Ishikawa (cell line): Measurements from ENCODE around the gene QRSL1.

Experiments used
- CEBPB ChIP-seq: IDR thresholded peaks from 2 replicates; pipeline ENCODE4 v1.6.1; 2012
- CREB1 ChIP-seq: IDR thresholded peaks from 2 replicates; pipeline ENCODE4 v1.6.1; 2012; ENCODE audit warnings: low read depth
- EGR1 ChIP-seq: IDR thresholded peaks from 2 replicates; pipeline ENCODE4 v1.6.1; 2012
- EP300 ChIP-seq: IDR thresholded peaks from 2 replicates; pipeline ENCODE4 v1.6.1; 2012; ENCODE audit warnings: borderline replicate concordance
- FOXM1 ChIP-seq: IDR thresholded peaks from 2 replicates; pipeline ENCODE4 v1.6.1; 2012; ENCODE audit warnings: low read depth, borderline replicate concordance
- MAX ChIP-seq: IDR thresholded peaks from 2 replicates; pipeline ENCODE4 v1.6.1; 2012
- NFIC ChIP-seq: IDR thresholded peaks from 2 replicates; pipeline ENCODE4 v1.6.1; 2012
- RAD21 ChIP-seq: IDR thresholded peaks from 2 replicates; pipeline ENCODE4 v1.6.1; 2012; ENCODE audit warnings: low read depth
- REST ChIP-seq: IDR thresholded peaks from 2 replicates; pipeline ENCODE4 v1.6.1; 2012; ENCODE audit warnings: low read depth, mild to moderate bottlenecking
- TAF1 ChIP-seq: IDR thresholded peaks from 2 replicates; pipeline ENCODE4 v1.6.1; 2012; ENCODE audit warnings: low read depth, mild to moderate bottlenecking
- TCF12 ChIP-seq: IDR thresholded peaks from 2 replicates; pipeline ENCODE4 v1.6.1; 2012; ENCODE audit warnings: low read depth
- TEAD4 ChIP-seq: IDR thresholded peaks from 2 replicates; pipeline ENCODE4 v1.6.1; 2012
- USF1 ChIP-seq: IDR thresholded peaks from 2 replicates; pipeline ENCODE4 v1.6.1; 2012
- YY1 ChIP-seq: IDR thresholded peaks from 2 replicates; pipeline ENCODE4 v1.6.1; 2012; ENCODE audit warnings: low read depth
- ZBTB7A ChIP-seq: IDR thresholded peaks from 2 replicates; pipeline ENCODE4 v1.6.1; 2012; ENCODE audit warnings: low read depth

The QRSL1 gene

GRCh38 chr6:106705156-106705555, 75.8 kb downstream of the QRSL1 start:
- TF ChIP-seq NFIC (no peak), FOXM1 (no peak), RAD21 (no peak), MAX (no peak), REST (no peak), CEBPB (no peak), USF1 (no peak), TAF1 (no peak), YY1 (no peak), TCF12 (no peak), CREB1 (no peak), EP300 (no peak), ZBTB7A (no peak), TEAD4 (no peak), EGR1 (no peak)

- TF ChIP-seq TCF12, result no peak
- TF ChIP-seq TAF1, result no peak
- TF ChIP-seq CREB1, result no peak
- no peak for TF ChIP-seq ZBTB7A
- TF ChIP-seq EGR1, result no peak
- TF ChIP-seq EP300, result no peak
- TF ChIP-seq TEAD4, result no peak
- no peak for TF ChIP-seq FOXM1
- TF ChIP-seq REST, result no peak
- no peak for TF ChIP-seq RAD21
- TF ChIP-seq USF1, result no peak
- TF ChIP-seq CEBPB, result no peak
- TF ChIP-seq NFIC, result no peak
- TF ChIP-seq YY1, result no peak
- no peak for TF ChIP-seq MAX
These were observed 81.2 kb downstream of the QRSL1 start for GRCh38 chr6:106710580-106710979.

GRCh38 chr6:106714281-106714680, 84.9 kb downstream of the QRSL1 start:
- TF ChIP-seq CEBPB, result no peak
- no peak for TF ChIP-seq TCF12
- no peak for TF ChIP-seq NFIC
- TF ChIP-seq TAF1, result no peak

GRCh38 chr6:106715922-106716321, 86.5 kb downstream of the QRSL1 start:
- TF ChIP-seq FOXM1 (no peak), TEAD4 (no peak), RAD21 (no peak), MAX (no peak), CEBPB (no peak), REST (no peak), ZBTB7A (no peak), CREB1 (no peak), NFIC (no peak), USF1 (no peak), EP300 (no peak), TCF12 (no peak), EGR1 (no peak), TAF1 (no peak), YY1 (no peak)
